Mesendoderm (in vitro differentiated cells): ENCODE results near the gene LDLRAD4.

Experiments used
- DNase-seq: peaks from one replicate; pipeline ENCODE4 v3.0.0; 2013
- H2AK5ac ChIP-seq: 2 replicates; pipeline ENCODE4 v1.6.1; 2013; ENCODE audit warnings: low read length, inconsistent platforms
- H2BK120ac ChIP-seq: 2 replicates; pipeline ENCODE4 v1.6.1; 2013; ENCODE audit warnings: low read depth, mild to moderate bottlenecking, low read length, moderate library complexity, mixed read lengths
- H2BK15ac ChIP-seq: replicated peaks from 2 replicates; pipeline ENCODE4 v1.6.1; 2013; ENCODE audit warnings: low read depth, mild to moderate bottlenecking, moderate library complexity
- H2BK5ac ChIP-seq: 2 replicates; pipeline ENCODE4 v1.6.1; 2013; ENCODE audit warnings: low read length, inconsistent platforms
- H3K18ac ChIP-seq: 2 replicates; pipeline ENCODE4 v1.6.1; 2013; ENCODE audit warnings: mild to moderate bottlenecking, low read length, mixed read lengths
- H3K23ac ChIP-seq: one replicate; pipeline ENCODE4 v1.6.1; 2013; ENCODE audit warnings: low read length
- H3K27ac ChIP-seq: 2 replicates; pipeline ENCODE4 v1.5.1; 2013; ENCODE audit warnings: low read depth, mild to moderate bottlenecking, inconsistent platforms, low read length, moderate library complexity
- H3K27me3 ChIP-seq: 2 replicates; pipeline ENCODE4 v1.6.1; 2013; ENCODE audit warnings: low read length, control low read depth, mild to moderate bottlenecking, inconsistent platforms; ENCODE audit not compliant: insufficient read depth, poor library complexity
- H3K36me3 ChIP-seq: 2 replicates; pipeline ENCODE4 v1.6.1; 2013; ENCODE audit warnings: low read length, inconsistent platforms; ENCODE audit not compliant: control insufficient read depth, insufficient read depth
- H3K4ac ChIP-seq: one replicate; pipeline ENCODE4 v1.6.1; 2013; ENCODE audit warnings: low read depth, mild to moderate bottlenecking, low read length, moderate library complexity
- H3K4me1 ChIP-seq: 2 replicates; pipeline ENCODE4 v1.6.1; 2013; ENCODE audit warnings: low read depth, low read length, inconsistent platforms; ENCODE audit not compliant: control insufficient read depth
- H3K4me2 ChIP-seq: 2 replicates; pipeline ENCODE4 v1.6.1; 2013; ENCODE audit warnings: low read length
- H3K4me3 ChIP-seq: 2 replicates; pipeline ENCODE4 v1.5.1; 2013; ENCODE audit warnings: mild to moderate bottlenecking, low read length
- H3K56ac ChIP-seq: one replicate; pipeline ENCODE4 v1.6.1; 2013; ENCODE audit warnings: low read length
- H3K79me1 ChIP-seq: 2 replicates; pipeline ENCODE4 v1.6.1; 2013; ENCODE audit warnings: low read length, inconsistent platforms
- H3K79me2 ChIP-seq: 2 replicates; pipeline ENCODE4 v1.6.1; 2013; ENCODE audit warnings: mild to moderate bottlenecking, low read length; ENCODE audit not compliant: control insufficient read depth, insufficient read depth
- H3K9ac ChIP-seq: 2 replicates; pipeline ENCODE4 v1.6.1; 2013; ENCODE audit warnings: low read length, inconsistent platforms
- H4K5ac ChIP-seq: one replicate; pipeline ENCODE4 v1.6.1; 2013; ENCODE audit warnings: low read length
- H4K8ac ChIP-seq: one replicate; pipeline ENCODE4 v1.6.1; 2013; ENCODE audit warnings: low read depth, mild to moderate bottlenecking, control low read depth, low read length, moderate library complexity
- WGBS: extraction: QIAGEN DNeasy Blood & Tissue Kit; methylation state at CpG from one replicate; pipeline ENCODE4 v1.1.7; 2013; ENCODE audit warnings: low lambda C conversion rate, missing lambda C conversion rate; ENCODE audit not compliant: insufficient coverage; ENCODE audit errors: extremely low coverage; 5-methylcytosine and 5-hydroxymethylcytosine counted together

Gene LDLRAD4

DNA sequence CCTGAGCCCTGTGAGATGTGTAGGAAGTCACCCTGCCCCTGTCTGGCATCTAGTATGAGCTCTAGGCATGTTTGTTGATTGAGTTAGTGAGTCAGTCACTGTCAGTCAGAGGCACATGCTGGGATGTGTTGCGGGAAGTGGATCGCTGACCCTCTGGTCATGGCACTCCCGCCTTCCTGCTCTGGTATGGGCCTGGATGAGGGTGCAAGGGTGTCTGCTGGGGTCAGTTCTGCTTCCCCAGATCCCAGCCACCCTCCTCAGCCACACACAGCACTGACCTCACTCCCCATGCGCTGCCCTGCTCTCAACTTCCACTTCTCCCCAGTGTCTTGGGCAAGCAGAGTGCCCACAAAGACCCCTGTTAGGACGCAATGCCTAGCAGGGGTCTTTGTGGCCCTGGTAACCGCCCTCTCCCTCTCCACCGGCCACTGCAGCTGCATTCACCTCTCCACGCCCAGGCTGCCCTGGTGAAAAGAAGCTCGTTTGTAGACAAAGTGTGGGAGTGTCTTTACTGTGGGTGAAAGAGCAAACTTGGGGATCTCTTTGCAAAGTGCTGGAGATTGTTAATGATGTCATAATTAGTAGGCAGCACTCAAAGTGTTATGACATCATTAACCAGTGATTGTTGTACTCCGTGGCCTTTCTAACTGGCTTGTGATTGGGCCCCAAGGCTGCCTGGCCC lies 252.1 kb downstream of the LDLRAD4 start:
- Histone ChIP-seq H3K27ac (no peak overlapping the region), H3K4me2 (no peak overlapping the region), H4K5ac (no peak overlapping the region), H2BK15ac (no peak overlapping the region), H3K79me2 (no peaks in the 10 kb centered on the region), H3K79me1 (no peaks in the 10 kb centered on the region), H3K9ac (no peak overlapping the region), H3K56ac (no peak overlapping the region), H4K8ac (no peak overlapping the region), H3K4ac (no peak overlapping the region), H3K4me1 (no peaks in the 10 kb centered on the region), H3K18ac (no peak overlapping the region), H3K23ac (no peak overlapping the region), H2BK120ac (no peak overlapping the region), H3K27me3 (no peaks in the 10 kb centered on the region), H3K4me3 (no peak overlapping the region), H2BK5ac (no peak overlapping the region), H2AK5ac (no peak overlapping the region), H3K36me3 (no peaks in the 10 kb centered on the region)
- DNase-seq = no peak
- WGBS = no CpG with 5 or more reads among the region's 10 CpGs

DNA sequence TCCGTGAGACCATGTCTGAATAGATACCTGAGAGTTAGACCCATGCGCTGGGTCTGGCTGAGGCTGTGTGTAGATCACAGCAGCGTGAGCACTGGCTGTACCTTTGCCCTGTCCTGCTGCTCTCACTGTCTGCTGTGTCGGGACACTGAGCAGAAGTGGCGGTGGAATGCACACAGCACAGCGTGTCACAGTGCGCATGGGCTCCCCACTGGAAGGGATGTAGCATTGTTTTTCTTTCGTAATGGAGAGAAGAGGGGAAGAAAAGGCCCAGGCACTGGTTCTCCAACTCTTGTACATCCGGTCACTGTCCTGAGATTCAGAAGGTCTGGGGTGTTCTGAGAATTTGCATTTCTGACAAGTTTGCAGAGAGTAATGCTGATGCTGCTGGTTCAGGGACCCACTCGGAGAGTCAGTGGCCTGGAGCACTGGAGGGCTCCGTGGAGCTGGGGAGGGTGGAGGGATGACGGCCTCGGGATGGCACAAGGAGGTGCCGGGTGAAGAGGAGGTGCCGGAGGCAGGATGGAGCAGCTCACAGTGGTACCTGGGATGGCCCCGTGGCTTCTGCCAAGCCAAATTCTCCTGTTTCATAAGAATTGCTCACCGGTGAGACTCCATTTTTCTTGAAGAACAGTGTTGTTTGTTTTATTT lies 252.8 kb downstream of the LDLRAD4 start:
- H3K4ac ChIP-seq = no peak overlapping the region
- no peaks in the 10 kb centered on the region for H3K79me1 ChIP-seq
- H4K8ac ChIP-seq = no peak overlapping the region
- H4K5ac ChIP-seq = no peak overlapping the region
- H3K9ac ChIP-seq = no peak overlapping the region
- H3K36me3 ChIP-seq = no peaks in the 10 kb centered on the region
- H3K27ac ChIP-seq = no peak overlapping the region
- no CpG with 5 or more reads among the region's 17 CpGs for WGBS
- no peak overlapping the region for H2BK15ac ChIP-seq
- H3K4me2 ChIP-seq = no peak overlapping the region
- H2BK5ac ChIP-seq = no peak overlapping the region
- no peak overlapping the region for H3K56ac ChIP-seq
- H3K4me1 ChIP-seq = no peaks in the 10 kb centered on the region
- no peaks in the 10 kb centered on the region for H3K79me2 ChIP-seq
- H3K27me3 ChIP-seq = no peaks in the 10 kb centered on the region
- DNase-seq = no peak
- H2BK120ac ChIP-seq = no peak overlapping the region
- H3K23ac ChIP-seq = no peak overlapping the region
- no peak overlapping the region for H3K4me3 ChIP-seq
- H3K18ac ChIP-seq = no peak overlapping the region
- H2AK5ac ChIP-seq = no peak overlapping the region

DNA sequence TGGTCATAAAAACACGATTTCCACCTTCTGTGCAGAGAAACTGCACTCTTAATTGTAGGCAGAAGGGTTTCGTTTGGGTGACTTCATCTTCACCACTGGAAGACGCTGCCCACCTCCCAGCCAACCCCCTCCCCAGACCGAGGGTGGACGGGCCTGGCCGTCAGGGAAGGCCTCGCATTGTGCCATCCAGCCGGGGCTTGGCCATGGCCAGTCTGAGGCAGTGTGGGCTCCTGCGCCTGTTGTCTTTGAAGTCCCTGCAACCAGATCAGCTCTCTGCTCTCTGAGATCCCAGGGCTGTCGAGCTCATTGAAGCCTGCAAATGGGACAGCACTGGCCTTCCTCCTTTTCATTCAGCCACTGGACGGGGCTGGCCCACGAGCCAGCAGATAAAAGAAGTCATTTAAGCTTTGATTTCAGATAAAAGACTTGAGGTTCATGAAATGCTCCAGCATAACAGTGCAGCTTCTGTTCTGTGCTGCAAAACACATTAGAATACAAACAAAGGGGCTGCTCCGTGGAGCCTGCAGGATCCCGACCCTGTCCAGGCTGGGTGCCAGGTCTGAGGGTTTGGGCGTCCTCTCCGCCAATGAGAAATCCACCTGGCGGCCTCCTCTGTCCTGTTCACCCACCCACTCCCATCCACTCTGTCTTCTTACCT lies 253.5 kb downstream of the LDLRAD4 start:
- Histone ChIP-seq H3K23ac (no peak overlapping the region), H2BK5ac (no peak overlapping the region), H3K4ac (no peak overlapping the region), H3K4me1 (no peaks in the 10 kb centered on the region), H2BK120ac (no peak overlapping the region), H4K5ac (no peak overlapping the region), H2BK15ac (no peak overlapping the region), H3K27me3 (no peaks in the 10 kb centered on the region), H3K4me2 (no peak overlapping the region), H4K8ac (no peak overlapping the region), H3K79me1 (no peaks in the 10 kb centered on the region), H2AK5ac (no peak overlapping the region), H3K56ac (no peak overlapping the region), H3K27ac (no peak overlapping the region), H3K79me2 (no peaks in the 10 kb centered on the region), H3K9ac (no peak overlapping the region), H3K18ac (no peak overlapping the region), H3K4me3 (no peak overlapping the region), H3K36me3 (no peaks in the 10 kb centered on the region)
- WGBS = no CpG with 5 or more reads among the region's 17 CpGs
- DNase-seq = no peak

DNA sequence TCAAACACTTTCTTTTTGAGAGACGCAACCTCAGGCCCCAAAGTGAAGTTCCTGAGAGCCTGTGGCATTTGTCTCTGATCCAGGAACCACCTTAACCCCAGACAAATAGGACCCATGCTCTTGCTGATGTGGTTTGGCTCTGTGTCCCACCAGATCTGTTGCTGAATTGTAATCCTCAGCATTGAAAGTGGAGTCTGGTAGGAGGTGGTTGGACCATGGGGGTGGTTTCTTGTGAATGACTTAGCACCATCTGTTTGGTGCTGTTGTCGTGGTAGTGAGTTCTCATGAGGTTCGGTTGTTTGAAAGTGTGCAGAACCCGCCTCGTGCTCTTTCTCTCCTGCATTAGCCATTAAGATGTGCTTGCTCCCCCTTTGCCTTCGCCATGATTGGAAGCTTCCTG lies 255.2 kb downstream of the LDLRAD4 start:
- DNase-seq = no peak
- H2BK5ac ChIP-seq = no peak overlapping the region
- H3K18ac ChIP-seq = no peak overlapping the region
- WGBS = no CpG with 5 or more reads among the region's 6 CpGs
- H2BK120ac ChIP-seq = no peak overlapping the region
- H3K36me3 ChIP-seq = no peaks in the 10 kb centered on the region
- no peak overlapping the region for H2AK5ac ChIP-seq
- no peak overlapping the region for H3K9ac ChIP-seq
- no peak overlapping the region for H3K23ac ChIP-seq
- no peaks in the 10 kb centered on the region for H3K27me3 ChIP-seq
- no peak overlapping the region for H3K4ac ChIP-seq
- no peaks in the 10 kb centered on the region for H3K79me2 ChIP-seq
- no peak overlapping the region for H2BK15ac ChIP-seq
- no peaks in the 10 kb centered on the region for H3K4me1 ChIP-seq
- no peak overlapping the region for H4K8ac ChIP-seq
- H3K27ac ChIP-seq = no peak overlapping the region
- no peak overlapping the region for H3K4me2 ChIP-seq
- H4K5ac ChIP-seq = no peak overlapping the region
- H3K56ac ChIP-seq = no peak overlapping the region
- H3K4me3 ChIP-seq = no peak overlapping the region
- no peaks in the 10 kb centered on the region for H3K79me1 ChIP-seq

DNA sequence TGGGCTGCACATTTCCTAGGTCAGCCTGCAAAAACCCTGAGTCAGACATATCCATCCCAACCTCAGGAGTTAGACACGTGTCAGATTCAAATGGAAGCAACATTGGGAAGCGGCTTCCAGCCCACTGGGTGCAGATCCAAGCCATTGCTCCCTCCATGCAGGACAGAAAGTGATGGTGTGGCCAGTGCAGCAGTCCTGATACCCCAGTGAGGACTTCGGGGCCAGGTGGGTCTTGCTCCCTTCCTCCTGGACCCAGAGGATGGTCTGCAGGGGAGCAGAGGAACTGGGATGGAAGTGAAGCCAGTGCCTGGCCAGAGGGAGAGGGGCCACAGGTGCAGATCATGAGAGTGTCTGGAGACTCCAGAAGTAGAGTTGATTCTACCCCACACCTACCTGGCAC lies 255.8 kb downstream of the LDLRAD4 start:
- Histone ChIP-seq H2BK15ac (no peak overlapping the region), H3K18ac (no peak overlapping the region), H3K36me3 (no peaks in the 10 kb centered on the region), H4K8ac (no peak overlapping the region), H4K5ac (no peak overlapping the region), H2AK5ac (no peak overlapping the region), H3K9ac (no peak overlapping the region), H2BK120ac (no peak overlapping the region), H3K27me3 (no peaks in the 10 kb centered on the region), H3K79me2 (no peaks in the 10 kb centered on the region), H2BK5ac (no peak overlapping the region), H3K4me3 (no peak overlapping the region), H3K79me1 (no peaks in the 10 kb centered on the region), H3K27ac (no peak overlapping the region), H3K4ac (no peak overlapping the region), H3K4me2 (no peak overlapping the region), H3K23ac (no peak overlapping the region), H3K56ac (no peak overlapping the region), H3K4me1 (no peaks in the 10 kb centered on the region)
- WGBS = no CpG with 5 or more reads among the region's 3 CpGs
- DNase-seq = no peak
